ENCODE data around the gene BRINP3. TPM values are rescaled to one million over a fixed set of nuclear protein-coding genes. Genes with fewer than 3 reads are reported as not detected.

BRINP3 gene
- total RNA-seq, 1 experiment from 2014 or later = not detected

DNA sequence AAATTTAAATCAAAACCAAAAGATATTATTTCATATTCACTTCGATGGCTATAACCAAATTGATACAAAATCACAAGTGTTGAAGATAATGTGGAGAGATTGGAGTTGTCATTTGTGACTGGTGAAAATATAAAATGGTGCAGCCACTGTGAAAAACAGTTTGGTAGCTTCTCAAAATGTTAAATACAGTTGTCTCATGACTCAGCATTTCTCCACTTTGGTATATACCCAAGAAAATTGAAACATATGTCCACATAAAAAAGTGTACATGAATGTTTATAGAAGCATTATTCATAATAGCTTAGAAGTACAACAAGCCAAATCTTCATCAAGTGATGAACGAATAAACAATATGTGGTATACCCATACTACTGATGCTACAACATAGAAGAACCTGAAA, 318.5 kb downstream of the BRINP3 start:
- Histone ChIP-seq H3K9ac (ENCODE audit: extremely low read depth, insufficient read length, low read length) (no peak overlapping the region), H3K27me3 (ENCODE audit: insufficient read depth, low read length) (no peaks in the 10 kb centered on the region), H3K27ac (ENCODE audit: insufficient read length, low read depth, low read length) (no peak overlapping the region), H3K18ac (ENCODE audit: insufficient read length, low read depth, low read length) (no peak overlapping the region), H2BK12ac (ENCODE audit: insufficient read length, low read depth, low read length) (no peak overlapping the region), H3T11ph (ENCODE audit: low read length) (no peak overlapping the region), H3K56ac (ENCODE audit: insufficient read length, low read depth, low read length) (no peak overlapping the region), H3K4me2 (ENCODE audit: insufficient read depth, insufficient read length, low read length) (no peak overlapping the region), H3K23ac (ENCODE audit: insufficient read length, low read depth, low read length) (no peak overlapping the region), H4K5ac (ENCODE audit: insufficient read length, low read depth, low read length) (no peak overlapping the region), H2BK15ac (ENCODE audit: low read depth, low read length) (no peak overlapping the region), H3K23me2 (ENCODE audit: insufficient read length, low read depth, low read length, poor library complexity, severe bottlenecking) (no peaks in the 10 kb centered on the region), H2BK20ac (ENCODE audit: low read depth, low read length, poor library complexity, severe bottlenecking) (no peak overlapping the region), H3K79me1 (ENCODE audit: insufficient read depth, low read depth, low read length, poor library complexity, severe bottlenecking) (no peaks in the 10 kb centered on the region), H2BK5ac (ENCODE audit: insufficient read length, low read length) (no peak overlapping the region), H2BK120ac (ENCODE audit: low read depth, low read length, poor library complexity, severe bottlenecking) (no peak overlapping the region), H4K8ac (replicated peaks; ENCODE audit: insufficient read length, low read depth, low read length) (no peak overlapping the region), H3K79me2 (ENCODE audit: insufficient read depth, low read length) (no peaks in the 10 kb centered on the region), H3K14ac (ENCODE audit: insufficient read depth, low read length) (no peak overlapping the region), H2AK5ac (ENCODE audit: insufficient read length, low read length) (no peak overlapping the region), H3K4me1 (ENCODE audit: insufficient read depth, low read length) (no peaks in the 10 kb centered on the region), H3K4ac (ENCODE audit: low read depth, low read length) (no peak overlapping the region), H4K91ac (ENCODE audit: insufficient read length, low read depth, low read length) (no peak overlapping the region), H3K9me3 (ENCODE audit: control insufficient read depth, low read depth, low read length) (no peaks in the 10 kb centered on the region), H2AFZ (ENCODE audit: low read length) (no peak overlapping the region), H4K20me1 (ENCODE audit: control insufficient read depth, insufficient read depth, insufficient read length) (no peaks in the 10 kb centered on the region)
- DNase-seq = no peak
- no peaks in the 10 kb centered on the region; a peak in 1 of 5 replicates for H3K9me3 Mint-ChIP-seq
- H3K27ac Mint-ChIP-seq = no peak overlapping the region
- WGBS (ENCODE audit: extremely low coverage, insufficient read length, low lambda C conversion rate) = no CpG with 5 or more reads among the region's 2 CpGs
- H3K4me1 Mint-ChIP-seq = peaks cover 0 to 7% of the 10 kb centered on the region in 2 experiments; a peak in 2 of 4 replicates
- H3K36me3 Mint-ChIP-seq (ENCODE audit: insufficient read depth in 1 of 3, low read depth in 3 of 3) = no peaks in the 10 kb centered on the region
- TF ChIP-seq, protein P1, sequence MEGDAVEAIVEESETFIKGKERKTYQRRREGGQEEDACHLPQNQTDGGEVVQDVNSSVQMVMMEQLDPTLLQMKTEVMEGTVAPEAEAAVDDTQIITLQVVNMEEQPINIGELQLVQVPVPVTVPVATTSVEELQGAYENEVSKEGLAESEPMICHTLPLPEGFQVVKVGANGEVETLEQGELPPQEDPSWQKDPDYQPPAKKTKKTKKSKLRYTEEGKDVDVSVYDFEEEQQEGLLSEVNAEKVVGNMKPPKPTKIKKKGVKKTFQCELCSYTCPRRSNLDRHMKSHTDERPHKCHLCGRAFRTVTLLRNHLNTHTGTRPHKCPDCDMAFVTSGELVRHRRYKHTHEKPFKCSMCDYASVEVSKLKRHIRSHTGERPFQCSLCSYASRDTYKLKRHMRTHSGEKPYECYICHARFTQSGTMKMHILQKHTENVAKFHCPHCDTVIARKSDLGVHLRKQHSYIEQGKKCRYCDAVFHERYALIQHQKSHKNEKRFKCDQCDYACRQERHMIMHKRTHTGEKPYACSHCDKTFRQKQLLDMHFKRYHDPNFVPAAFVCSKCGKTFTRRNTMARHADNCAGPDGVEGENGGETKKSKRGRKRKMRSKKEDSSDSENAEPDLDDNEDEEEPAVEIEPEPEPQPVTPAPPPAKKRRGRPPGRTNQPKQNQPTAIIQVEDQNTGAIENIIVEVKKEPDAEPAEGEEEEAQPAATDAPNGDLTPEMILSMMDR (conservative IDR thresholded peaks at IDR 0.05) = no peak
- H3K27me3 Mint-ChIP-seq (ENCODE audit: low read depth) = no peaks in the 10 kb centered on the region
- no peak overlapping the region for H3K4me3 Mint-ChIP-seq
